HEK293 (cell line): ENCODE results near the gene TBL1X.

ENCODE experiments used
- CTCF ChIA-PET: fragments of 350-600 bp; formaldehyde crosslinking; extraction: SDS; loops from one replicate; lab custom pipeline; 2021; ENCODE audit warnings: antibody characterized with exemption; lab: Yijun Ruan, JAX
- POLR2A ChIA-PET: fragments of 300-600 bp; formaldehyde crosslinking; extraction: SDS; loops from one replicate; lab custom pipeline; 2020; ENCODE audit warnings: antibody characterized with exemption, inconsistent platforms; lab: Yijun Ruan, JAX
- H3K27ac ChIP-seq: fragments of 200-500 bp; sonication (Bioruptor generic); 2 replicates; pipeline ENCODE4 v1.5.1; 2014; ENCODE audit warnings: low read depth, low read length, control low read depth, inconsistent platforms; ENCODE audit errors: extremely low read depth
- H3K36me3 ChIP-seq, 2 experiments: fragments of 200-500 bp in 1 of 2; sonication (Bioruptor generic) in 1 of 2; 1 replicate in 1 of 2; 2 replicates in 1 of 2; pipeline ENCODE4 v1.5.1; 2014 to 2017; ENCODE audit warnings: inconsistent platforms in 2 of 2, low read length in 2 of 2; ENCODE audit not compliant: control insufficient read depth in 2 of 2, insufficient read depth in 1 of 2
- H3K4me1 ChIP-seq: fragments of 200-500 bp; sonication (Bioruptor generic); 2 replicates; pipeline ENCODE4 v1.5.1; 2014; ENCODE audit warnings: mild to moderate bottlenecking, low read length, inconsistent platforms; ENCODE audit not compliant: control insufficient read depth, insufficient read depth
- H3K4me3 ChIP-seq: 2 replicates; pipeline ENCODE4 v1.5.1; 2011; ENCODE audit warnings: low read depth, mild to moderate bottlenecking, control low read depth, low read length, moderate library complexity
- H3K9me3 ChIP-seq: fragments of 200-500 bp; sonication (Bioruptor generic); 2 replicates; pipeline ENCODE4 v1.5.1; 2014; ENCODE audit warnings: low read depth, low read length, inconsistent platforms; ENCODE audit not compliant: control insufficient read depth, insufficient read depth
- BCL6B ChIP-seq: fragments of 450-650 bp; formaldehyde crosslinking; IDR thresholded peaks from 2 replicates; pipeline ENCODE4 v1.5.1; 2017; ENCODE audit warnings: missing biosample characterization, missing genetic modification characterization
- KLF10 ChIP-seq: fragments of 450-650 bp; IDR thresholded peaks from 2 replicates; pipeline ENCODE4 v1.5.1; 2018; ENCODE audit warnings: missing biosample characterization, mild to moderate bottlenecking, missing genetic modification characterization
- KLF16 ChIP-seq: fragments of 450-650 bp; formaldehyde crosslinking; IDR thresholded peaks from 2 replicates; pipeline ENCODE4 v1.5.1; 2017; ENCODE audit warnings: missing biosample characterization, missing genetic modification characterization
- KLF8 ChIP-seq: fragments of 450-650 bp; formaldehyde crosslinking; IDR thresholded peaks from 2 replicates; pipeline ENCODE4 v1.5.1; 2016; ENCODE audit warnings: missing biosample characterization, missing genetic modification characterization
- MYNN ChIP-seq: fragments of 450-650 bp; formaldehyde crosslinking; IDR thresholded peaks from 2 replicates; pipeline ENCODE4 v1.5.1; 2016; ENCODE audit warnings: missing biosample characterization, missing genetic modification characterization, borderline replicate concordance
- SCRT2 ChIP-seq: fragments of 450-650 bp; formaldehyde crosslinking; IDR thresholded peaks from 2 replicates; pipeline ENCODE4 v1.5.1; 2016; ENCODE audit warnings: missing biosample characterization, missing genetic modification characterization
- ZBTB20 ChIP-seq: fragments of 450-650 bp; formaldehyde crosslinking; IDR thresholded peaks from 2 replicates; pipeline ENCODE4 v1.5.1; 2016; ENCODE audit warnings: missing biosample characterization, missing genetic modification characterization
- ZBTB26 ChIP-seq: fragments of 450-650 bp; formaldehyde crosslinking; optimal IDR thresholded peaks from 2 replicates; pipeline ENCODE3; 2016; ENCODE audit warnings: missing biosample characterization, mild to moderate bottlenecking, missing genetic modification characterization
- ZBTB8A ChIP-seq: fragments of 450-650 bp; formaldehyde crosslinking; IDR thresholded peaks from 2 replicates; pipeline ENCODE4 v1.5.1; 2016; ENCODE audit warnings: missing biosample characterization, missing genetic modification characterization
- ZNF157 ChIP-seq: fragments of 450-650 bp; formaldehyde crosslinking; IDR thresholded peaks from 2 replicates; pipeline ENCODE4 v1.5.1; 2016; ENCODE audit warnings: missing biosample characterization, missing genetic modification characterization
- ZNF248 ChIP-seq: fragments of 450-650 bp; formaldehyde crosslinking; IDR thresholded peaks from 2 replicates; pipeline ENCODE4 v1.5.1; 2017; ENCODE audit warnings: missing biosample characterization, missing genetic modification characterization
- ZNF266 ChIP-seq: fragments of 450-650 bp; formaldehyde crosslinking; IDR thresholded peaks from 2 replicates; pipeline ENCODE4 v1.5.1; 2016; ENCODE audit warnings: missing biosample characterization, missing genetic modification characterization, low read depth
- ZNF335 ChIP-seq: fragments of 450-650 bp; formaldehyde crosslinking; conservative IDR thresholded peaks from 2 replicates; pipeline ENCODE4 v1.5.1; 2016; ENCODE audit warnings: missing biosample characterization, missing genetic modification characterization
- ZNF341 ChIP-seq: fragments of 450-650 bp; formaldehyde crosslinking; IDR thresholded peaks from 2 replicates; pipeline ENCODE4; 2016; ENCODE audit warnings: low read depth, missing biosample characterization, missing genetic modification characterization
- ZNF501 ChIP-seq: fragments of 450-650 bp; formaldehyde crosslinking; IDR thresholded peaks from 2 replicates; pipeline ENCODE4 v1.5.1; 2016; ENCODE audit warnings: missing biosample characterization, missing genetic modification characterization
- ZNF610 ChIP-seq: fragments of 450-650 bp; formaldehyde crosslinking; IDR thresholded peaks from 2 replicates; pipeline ENCODE4 v1.5.1; 2016; ENCODE audit warnings: missing biosample characterization, missing genetic modification characterization, borderline replicate concordance
- ZNF623 ChIP-seq: fragments of 450-650 bp; formaldehyde crosslinking; IDR thresholded peaks from 2 replicates; pipeline ENCODE4 v1.5.1; 2016; ENCODE audit warnings: missing biosample characterization, missing genetic modification characterization
- ZNF776 ChIP-seq: fragments of 450-650 bp; formaldehyde crosslinking; IDR thresholded peaks from 2 replicates; pipeline ENCODE4 v1.5.0; 2017; ENCODE audit warnings: missing biosample characterization, missing genetic modification characterization, borderline replicate concordance
- ZNF785 ChIP-seq: fragments of 450-650 bp; formaldehyde crosslinking; IDR thresholded peaks from 2 replicates; pipeline ENCODE4 v1.5.1; 2016; ENCODE audit warnings: missing biosample characterization, missing genetic modification characterization

TBL1X gene

GRCh38 chrX:9462456-9462855, 2.4 kb upstream of the TBL1X start:
- no peak for TF ChIP-seq ZNF776 (tag by site-specific recombination)
- peak; percentile 37; the same call in 1 of the 2 replicates for TF ChIP-seq ZNF335
- no peaks in the 10 kb centered on the region for H3K9me3 ChIP-seq
- H3K36me3 ChIP-seq, result no peaks in the 10 kb centered on the region
- H3K4me1 ChIP-seq, result no peaks in the 10 kb centered on the region
- H3K4me3 ChIP-seq, result no peak overlapping the region
- ChIA-PET CTCF (no interaction called here), POLR2A (no interaction called here)
- H3K27ac ChIP-seq, result no peak overlapping the region

GRCh38 chrX:9465380-9466123, 694 bp downstream of the TBL1X start:
- Histone ChIP-seq H3K9me3 (no peaks in the 10 kb centered on the region), H3K4me3 (peak overlapping the region; percentile 61), H3K27ac (peak overlapping the region; percentile 57; the same call in 1 of the 2 replicates), H3K4me1 (no peaks in the 10 kb centered on the region), H3K36me3 (no peaks in the 10 kb centered on the region)
- POLR2A ChIA-PET, result no interaction called here
- peak; percentile 34; the same call in 1 of the 2 replicates for TF ChIP-seq SCRT2 (tag by site-specific recombination)
- no peak for TF ChIP-seq ZNF157
- peak; percentile 18; the same call in 1 of the 2 replicates for TF ChIP-seq ZBTB20 (tag by site-specific recombination)
- TF ChIP-seq BCL6B, result no peak
- TF ChIP-seq ZBTB26 (tag by site-specific recombination), result peak; percentile 40
- TF ChIP-seq ZNF623 (tag by site-specific recombination), result no peak
- no peak for TF ChIP-seq KLF8 (tag by site-specific recombination)
- TF ChIP-seq ZNF341 (tag by site-specific recombination), result peak; percentile 62
- CTCF ChIA-PET, result no interaction called here

GRCh38 chrX:9466124-9466495, 1.3 kb downstream of the TBL1X start:
- peak overlapping the region; percentile 61 for H3K4me3 ChIP-seq
- H3K27ac ChIP-seq, result no peak overlapping the region; the same call in 1 of the 2 replicates
- POLR2A ChIA-PET, result no interaction called here
- no peaks in the 10 kb centered on the region for H3K36me3 ChIP-seq
- no peaks in the 10 kb centered on the region for H3K4me1 ChIP-seq
- TF ChIP-seq MYNN (tag by site-specific recombination), result no peak
- no peak for TF ChIP-seq ZNF266
- TF ChIP-seq ZBTB20 (tag by site-specific recombination), result no peak
- TF ChIP-seq ZNF610 (tag by site-specific recombination), result no peak
- no peak for TF ChIP-seq KLF10 (tag by site-specific recombination)
- TF ChIP-seq ZBTB8A, result no peak
- TF ChIP-seq ZNF501 (tag by site-specific recombination), result no peak
- no peak for TF ChIP-seq ZNF785
- TF ChIP-seq KLF16 (tag by site-specific recombination), result no peak
- TF ChIP-seq ZNF248 (tag by site-specific recombination), result no peak
- no peaks in the 10 kb centered on the region for H3K9me3 ChIP-seq
- CTCF ChIA-PET, result no interaction called here
